ENCODE data around the gene GINM1. TPM values are rescaled to one million over a fixed set of nuclear protein-coding genes. Genes with fewer than 3 reads are reported as not detected.

The GINM1 gene
- total and polyA plus RNA-seq, 9 of the 15 experiments (the other 6 are each of a cell fraction or from before 2014, with no cell fraction given), result 5.0 to 19.3 (median 14.2) TPM

GRCh38 chr6:149586149-149586548 lies 20.0 kb downstream of the GINM1 start:
- no peak for TF ChIP-seq NCOR1 (IDR thresholded peaks at IDR 0.05)
- no peak for TF ChIP-seq ZNF76 (CRISPR knock-in tag; IDR thresholded peaks at IDR 0.05; ENCODE audit: borderline replicate concordance)
- no peak for TF ChIP-seq CXXC5 (CRISPR knock-in tag; IDR thresholded peaks at IDR 0.05)
- no peak for TF ChIP-seq ZBTB1 (CRISPR knock-in tag; IDR thresholded peaks at IDR 0.05; ENCODE audit: borderline replicate concordance, low read depth)
- TF ChIP-seq POLR3A (IDR thresholded peaks at IDR 0.05; ENCODE audit: borderline replicate concordance, extremely low read depth, insufficient read depth, insufficient read length), result no peak
- peak in 1 of 3 experiments; percentile 24; a peak in 1 of 6 replicates for TF ChIP-seq CTCF (IDR thresholded peaks at IDR 0.05 in 2 of 3, conservative IDR thresholded peaks at IDR 0.05 in 1 of 3; ENCODE audit: insufficient read depth in 2 of 3, low read depth in 1 of 3, low read length in 3 of 3)
- TF ChIP-seq EHMT2 (IDR thresholded peaks at IDR 0.05), result no peak
- no peak for TF ChIP-seq CBX1 (IDR thresholded peaks at IDR 0.05; ENCODE audit: low read depth)
- no peak for TF ChIP-seq ZC3H8 (IDR thresholded peaks at IDR 0.05)
- Histone ChIP-seq H3K79me2 (ENCODE audit: control insufficient read depth, insufficient read depth, low read length) (no peaks in the 10 kb centered on the region), H3K4me3 (no peak overlapping the region), H3K9ac (ENCODE audit: insufficient read depth in 1 of 2, low read depth in 2 of 2, low read length in 2 of 2) (no peak overlapping the region), H3K4me1 (replicated peaks in 1 of 2; ENCODE audit: control insufficient read depth in 2 of 2, insufficient read depth in 2 of 2, low read length in 2 of 2) (no peaks in the 10 kb centered on the region), H3K4me2 (ENCODE audit: insufficient read depth, low read length) (no peak overlapping the region), H2AFZ (ENCODE audit: low read depth, low read length) (no peak overlapping the region), H3K9me3 (replicated peaks; ENCODE audit: control insufficient read depth, insufficient read depth, low read depth, low read length) (no peaks in the 10 kb centered on the region), H4K20me1 (replicated peaks; ENCODE audit: control insufficient read depth, insufficient read depth, low read length) (no peaks in the 10 kb centered on the region), H3K27ac (ENCODE audit: extremely low read depth, low read depth, low read length) (no peak overlapping the region), H3K27me3 (ENCODE audit: control insufficient read depth in 2 of 2, insufficient read depth in 2 of 2, low read length in 2 of 2) (no peaks in the 10 kb centered on the region), H3K9me1 (ENCODE audit: control insufficient read depth, insufficient read depth, low read length) (no peaks in the 10 kb centered on the region), H3K36me3 (ENCODE audit: control insufficient read depth, insufficient read depth, low read length) (peaks cover 50% of the 10 kb centered on the region; the same call in 2 of the 3 replicates)
- intact Hi-C loops (cut with micrococcal nuclease), result no loop called here
- no TSS peak for BruUV-seq (replicated peaks)
- ChIA-PET CTCF (ENCODE audit: low intra/inter-chr PET ratio) (no interaction called here), POLR2A (interaction anchor here (1.5 to 2.7 kb wide), 2 partner anchors 11 to 12 kb away, joined by 4 to 12 read pairs; no protein-coding TSS in a partner anchor)
- in situ Hi-C loops (cut with MboI), result no loop called here
- no peak for FAIRE-seq
- 85% methylated on average over 2 of the region's 2 CpGs for WGBS (ENCODE audit: insufficient coverage, low coverage, missing lambda C conversion rate)
- peak; percentile 51 for ATAC-seq
- peak in 1 of 4 experiments; percentile 12 for DNase-seq (ENCODE audit: extremely low read depth in 1 of 4, low spot score in 3 of 4)

Measured in K562 (cell line).